ENCODE data around the gene NPFF.

NPFF gene

DNA sequence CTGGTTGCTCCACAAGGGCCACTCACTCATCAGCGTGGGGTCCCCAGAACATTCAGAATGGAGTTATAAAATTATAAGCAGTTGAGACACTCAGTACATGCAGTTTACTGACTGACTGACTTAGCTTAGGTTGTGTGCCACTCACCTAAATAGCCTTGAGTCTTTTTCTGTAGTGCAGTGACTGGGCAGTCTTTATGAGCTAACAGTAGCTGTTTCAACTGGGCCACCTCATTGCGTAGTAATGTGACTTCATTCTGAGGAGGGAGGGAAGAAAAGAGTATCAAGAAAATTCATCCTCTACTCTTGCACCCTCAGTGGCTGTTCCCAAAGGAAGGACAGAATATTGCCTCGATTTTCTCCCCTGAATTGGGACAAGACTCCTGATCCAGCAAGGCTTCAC lies 15.8 kb upstream of the NPFF start:
- Histone ChIP-seq H3K4me3 (ENCODE audit: severe bottlenecking) (no peak overlapping the region), H3K27ac (ENCODE audit: poor library complexity, severe bottlenecking) (no peak overlapping the region), H3K36me3 (ENCODE audit: low read depth) (peaks cover 66% of the 10 kb centered on the region), H3K9me3 (ENCODE audit: severe bottlenecking) (no peaks in the 10 kb centered on the region), H3K27me3 (ENCODE audit: insufficient read depth, poor library complexity, severe bottlenecking) (no peaks in the 10 kb centered on the region), H3K4me1 (ENCODE audit: insufficient read depth, poor library complexity, severe bottlenecking) (no peaks in the 10 kb centered on the region)
- DNase-seq (ENCODE audit: low spot score), result no peak
- no peak for ATAC-seq (ENCODE audit: low read depth)
- TF ChIP-seq, protein P1, sequence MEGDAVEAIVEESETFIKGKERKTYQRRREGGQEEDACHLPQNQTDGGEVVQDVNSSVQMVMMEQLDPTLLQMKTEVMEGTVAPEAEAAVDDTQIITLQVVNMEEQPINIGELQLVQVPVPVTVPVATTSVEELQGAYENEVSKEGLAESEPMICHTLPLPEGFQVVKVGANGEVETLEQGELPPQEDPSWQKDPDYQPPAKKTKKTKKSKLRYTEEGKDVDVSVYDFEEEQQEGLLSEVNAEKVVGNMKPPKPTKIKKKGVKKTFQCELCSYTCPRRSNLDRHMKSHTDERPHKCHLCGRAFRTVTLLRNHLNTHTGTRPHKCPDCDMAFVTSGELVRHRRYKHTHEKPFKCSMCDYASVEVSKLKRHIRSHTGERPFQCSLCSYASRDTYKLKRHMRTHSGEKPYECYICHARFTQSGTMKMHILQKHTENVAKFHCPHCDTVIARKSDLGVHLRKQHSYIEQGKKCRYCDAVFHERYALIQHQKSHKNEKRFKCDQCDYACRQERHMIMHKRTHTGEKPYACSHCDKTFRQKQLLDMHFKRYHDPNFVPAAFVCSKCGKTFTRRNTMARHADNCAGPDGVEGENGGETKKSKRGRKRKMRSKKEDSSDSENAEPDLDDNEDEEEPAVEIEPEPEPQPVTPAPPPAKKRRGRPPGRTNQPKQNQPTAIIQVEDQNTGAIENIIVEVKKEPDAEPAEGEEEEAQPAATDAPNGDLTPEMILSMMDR (IDR thresholded peaks at IDR 0.05; ENCODE audit: poor library complexity, severe bottlenecking), result no peak

DNA sequence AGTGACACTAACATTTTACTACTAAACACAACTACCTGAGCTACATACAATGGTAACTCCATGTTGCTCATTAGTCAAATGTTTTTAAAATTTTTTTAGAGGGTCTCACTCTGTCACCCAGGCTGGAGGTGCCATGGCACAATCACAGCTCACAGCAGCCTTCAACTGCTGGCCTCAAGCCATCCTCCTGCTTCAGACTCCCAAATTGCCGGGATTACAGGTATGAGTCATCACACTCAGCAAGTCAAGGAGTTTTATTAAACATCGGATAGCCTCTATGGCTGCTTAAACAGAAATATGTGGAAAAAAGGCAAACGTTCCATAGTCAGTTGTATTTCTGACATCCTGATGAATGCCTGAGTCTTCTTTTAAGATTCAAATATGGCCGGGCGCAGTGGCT lies 11.1 kb upstream of the NPFF start:
- ATAC-seq (ENCODE audit: low read depth) (no peak), DNase-seq (ENCODE audit: low spot score) (no peak)
- Histone ChIP-seq H3K4me1 (ENCODE audit: insufficient read depth, poor library complexity, severe bottlenecking) (no peaks in the 10 kb centered on the region), H3K36me3 (ENCODE audit: low read depth) (peaks cover 67% of the 10 kb centered on the region), H3K9me3 (ENCODE audit: severe bottlenecking) (no peaks in the 10 kb centered on the region), H3K4me3 (ENCODE audit: severe bottlenecking) (no peak overlapping the region), H3K27me3 (ENCODE audit: insufficient read depth, poor library complexity, severe bottlenecking) (no peaks in the 10 kb centered on the region), H3K27ac (ENCODE audit: poor library complexity, severe bottlenecking) (no peak overlapping the region)
- TF ChIP-seq, protein P1 (IDR thresholded peaks at IDR 0.05; ENCODE audit: poor library complexity, severe bottlenecking), result no peak

DNA sequence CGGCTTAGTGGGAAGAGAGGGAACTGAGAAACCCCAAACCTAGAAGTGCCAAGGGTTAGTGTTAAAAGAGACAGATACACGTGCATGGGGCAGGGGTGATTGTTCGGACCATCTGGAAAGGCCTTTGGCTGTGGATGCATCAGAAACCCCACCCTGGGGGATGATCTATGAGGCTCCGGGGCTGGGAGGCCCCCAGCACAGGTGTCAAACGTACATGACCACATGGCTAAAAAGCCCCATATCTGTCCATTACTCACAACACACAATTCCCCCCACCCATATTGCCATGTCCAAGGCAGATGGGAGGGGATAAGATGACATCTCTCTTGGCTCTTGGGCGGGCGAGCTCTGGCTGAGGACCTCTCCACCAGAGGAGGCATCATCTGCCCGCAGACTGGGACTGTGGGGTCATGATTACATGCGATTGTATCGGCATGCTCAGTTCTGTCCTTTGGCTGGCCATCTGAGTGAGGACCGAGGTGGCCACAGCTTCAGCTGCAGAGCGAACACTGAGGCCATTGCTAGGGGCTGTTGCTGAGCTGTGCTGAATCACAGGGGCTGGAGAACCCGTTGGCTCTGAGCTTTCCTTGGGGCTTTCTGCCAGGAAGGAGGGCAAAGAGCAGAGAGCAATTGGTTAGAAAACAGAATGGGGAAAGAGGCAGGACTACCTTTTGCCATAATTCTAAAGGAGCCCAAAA lies 9.6 kb upstream of the NPFF start:
- ATAC-seq (ENCODE audit: low read depth), result no peak
- Histone ChIP-seq H3K9me3 (ENCODE audit: severe bottlenecking) (no peaks in the 10 kb centered on the region), H3K36me3 (ENCODE audit: low read depth) (peaks cover 64% of the 10 kb centered on the region), H3K27ac (ENCODE audit: poor library complexity, severe bottlenecking) (no peak overlapping the region), H3K4me1 (ENCODE audit: insufficient read depth, poor library complexity, severe bottlenecking) (no peaks in the 10 kb centered on the region), H3K4me3 (ENCODE audit: severe bottlenecking) (no peak overlapping the region), H3K27me3 (ENCODE audit: insufficient read depth, poor library complexity, severe bottlenecking) (no peaks in the 10 kb centered on the region)
- DNase-seq (ENCODE audit: low spot score), result no peak
- TF ChIP-seq, protein P1 (IDR thresholded peaks at IDR 0.05; ENCODE audit: poor library complexity, severe bottlenecking), result no peak

DNA sequence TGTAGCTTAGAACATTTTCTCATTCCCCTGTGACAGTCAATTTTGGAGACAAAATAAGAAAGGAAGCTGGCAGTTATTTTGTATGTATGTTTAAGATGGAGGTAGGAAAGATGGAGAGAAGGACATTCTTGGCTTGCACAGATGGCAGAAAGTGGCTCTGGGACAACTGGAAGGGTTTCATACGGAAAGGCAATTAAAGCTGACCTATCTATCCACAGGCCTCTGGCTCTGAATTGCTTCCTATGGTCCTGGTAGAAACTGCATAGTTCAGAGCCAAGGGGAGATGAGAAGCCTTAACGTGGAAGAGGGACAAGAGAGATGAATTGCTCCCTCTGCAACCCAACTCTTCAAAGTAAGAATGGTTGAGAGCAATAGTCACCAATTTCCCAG lies 8.0 kb upstream of the NPFF start:
- no peaks in the 10 kb centered on the region for H3K27me3 ChIP-seq (ENCODE audit: insufficient read depth, poor library complexity, severe bottlenecking)
- TF ChIP-seq, protein P1 (IDR thresholded peaks at IDR 0.05; ENCODE audit: poor library complexity, severe bottlenecking), result no peak
- ATAC-seq (ENCODE audit: low read depth) (no peak), DNase-seq (ENCODE audit: low spot score) (no peak)
- H3K27ac ChIP-seq (ENCODE audit: poor library complexity, severe bottlenecking), result no peak overlapping the region
- no peak overlapping the region for H3K4me3 ChIP-seq (ENCODE audit: severe bottlenecking)
- H3K9me3 ChIP-seq (ENCODE audit: severe bottlenecking), result no peaks in the 10 kb centered on the region
- H3K4me1 ChIP-seq (ENCODE audit: insufficient read depth, poor library complexity, severe bottlenecking), result no peaks in the 10 kb centered on the region
- peaks cover 56% of the 10 kb centered on the region for H3K36me3 ChIP-seq (ENCODE audit: low read depth)

DNA sequence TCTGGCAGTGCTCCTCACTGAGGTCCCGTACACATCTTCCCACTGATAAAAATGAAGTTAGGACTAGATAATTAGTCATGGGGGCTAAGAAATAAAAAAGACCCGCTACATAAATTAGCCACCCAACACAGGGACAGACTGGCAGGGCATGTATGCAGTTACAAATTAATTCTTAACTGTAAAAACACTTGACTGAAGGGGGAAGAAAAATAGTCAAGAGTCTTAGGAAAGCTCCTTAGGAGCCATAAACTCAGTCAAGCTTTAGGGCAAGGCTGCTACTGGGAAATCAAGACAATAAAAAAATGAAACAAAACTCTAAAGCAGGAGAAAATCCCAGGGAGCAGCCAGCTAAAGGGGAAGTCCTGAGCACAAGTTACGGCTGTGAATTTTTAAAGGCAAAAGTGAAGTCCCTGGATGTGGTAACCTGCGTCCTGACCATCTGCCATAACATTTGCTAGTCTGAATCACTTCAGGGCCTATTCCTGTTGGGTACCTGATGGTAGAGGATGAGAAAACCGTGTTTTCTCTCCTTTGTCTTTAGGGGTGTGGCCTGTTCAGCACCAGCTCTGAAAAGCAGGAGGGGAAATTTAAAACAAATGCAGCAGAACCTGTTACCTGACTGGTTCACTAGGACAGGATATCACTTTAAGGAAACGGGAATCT lies 7.5 kb upstream of the NPFF start:
- Histone ChIP-seq H3K36me3 (ENCODE audit: low read depth) (peaks cover 50% of the 10 kb centered on the region), H3K27me3 (ENCODE audit: insufficient read depth, poor library complexity, severe bottlenecking) (no peaks in the 10 kb centered on the region), H3K9me3 (ENCODE audit: severe bottlenecking) (no peaks in the 10 kb centered on the region), H3K4me1 (ENCODE audit: insufficient read depth, poor library complexity, severe bottlenecking) (no peaks in the 10 kb centered on the region), H3K4me3 (ENCODE audit: severe bottlenecking) (no peak overlapping the region), H3K27ac (ENCODE audit: poor library complexity, severe bottlenecking) (no peak overlapping the region)
- DNase-seq (ENCODE audit: low spot score), result no peak
- ATAC-seq (ENCODE audit: low read depth), result no peak
- TF ChIP-seq, protein P1 (IDR thresholded peaks at IDR 0.05; ENCODE audit: poor library complexity, severe bottlenecking), result no peak

Data from RWPE2 (cell line).